GM18498 (cell line): Measurements from ENCODE around the gene C2CD3.
A peak's percentile ranks its signal among the peaks of the same experiment; 100 is the strongest.
"Not testable (repeated sequence)": the region's sequence is repeated elsewhere in the genome, so short reads cannot be mapped to it uniquely, and the experiment has no call there.

Source experiments
- ATAC-seq: cut with Tn5 transposase; IDR thresholded peaks from one replicate; pipeline ENCODE4 v1.9.1; 2021; ENCODE audit warnings: mild to moderate bottlenecking, moderate library complexity; ENCODE audit not compliant: unreplicated experiment

The C2CD3 gene

DNA sequence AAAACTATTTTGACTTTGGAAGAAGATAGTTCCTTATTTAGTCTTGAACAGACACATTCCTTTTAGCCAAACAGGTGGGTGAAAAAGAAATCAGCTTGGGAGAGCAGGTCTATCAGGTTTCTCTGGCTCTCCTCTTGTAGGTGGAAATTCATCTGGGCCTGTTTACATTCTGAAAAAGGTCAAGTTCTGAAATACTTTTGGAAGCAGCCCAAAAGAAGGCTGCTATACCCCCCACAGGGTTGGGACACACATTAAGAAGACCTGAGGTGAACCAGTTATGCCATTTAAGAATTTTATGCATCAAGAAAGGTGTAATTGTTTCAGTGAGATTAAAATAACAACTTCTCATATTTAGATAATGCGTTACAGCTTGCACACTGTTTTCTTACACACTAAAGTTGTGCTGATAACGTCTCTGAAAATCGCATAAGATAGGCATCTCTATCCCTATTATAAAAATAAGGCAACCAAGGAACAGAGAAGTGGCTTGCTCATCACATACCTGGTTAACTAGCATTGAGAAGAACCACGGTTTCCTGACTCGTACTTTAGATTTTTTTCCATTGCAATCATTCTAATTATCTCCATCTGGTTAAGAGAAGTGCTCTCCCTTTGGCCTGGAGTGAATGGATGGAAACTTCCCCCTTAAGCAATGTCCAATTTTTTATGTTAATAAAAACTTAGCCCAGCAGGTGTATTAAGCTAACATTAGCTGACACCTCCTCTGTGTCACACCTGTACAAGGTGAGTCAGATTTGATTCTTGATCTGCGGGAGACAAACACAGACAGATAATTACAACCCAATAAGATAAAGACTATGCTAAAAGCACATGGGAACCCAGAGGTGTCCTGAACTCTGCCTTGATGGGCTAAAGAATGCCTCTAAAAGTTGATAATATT lies 101.4 kb downstream of the C2CD3 start:
- ATAC-seq, result no peak

DNA sequence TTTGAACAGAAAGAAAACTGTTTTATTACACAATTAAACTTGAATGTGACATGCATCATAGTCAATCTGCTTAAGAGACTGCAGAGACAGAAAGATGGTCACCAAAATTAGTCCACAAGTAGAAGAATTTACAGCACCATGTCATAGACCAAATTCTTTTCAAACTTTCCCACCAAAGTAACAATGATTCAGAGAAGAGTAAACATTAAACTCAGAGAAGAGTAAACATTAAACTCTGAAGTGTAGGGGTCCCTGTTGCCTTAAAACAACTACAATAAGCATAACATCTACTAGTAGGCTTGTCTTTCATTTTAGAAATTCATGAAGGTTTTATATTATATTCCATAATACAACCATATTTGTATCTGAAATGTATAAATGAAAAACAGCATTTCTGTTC lies 104.1 kb downstream of the C2CD3 start:
- not testable (repeated sequence) for ATAC-seq

DNA sequence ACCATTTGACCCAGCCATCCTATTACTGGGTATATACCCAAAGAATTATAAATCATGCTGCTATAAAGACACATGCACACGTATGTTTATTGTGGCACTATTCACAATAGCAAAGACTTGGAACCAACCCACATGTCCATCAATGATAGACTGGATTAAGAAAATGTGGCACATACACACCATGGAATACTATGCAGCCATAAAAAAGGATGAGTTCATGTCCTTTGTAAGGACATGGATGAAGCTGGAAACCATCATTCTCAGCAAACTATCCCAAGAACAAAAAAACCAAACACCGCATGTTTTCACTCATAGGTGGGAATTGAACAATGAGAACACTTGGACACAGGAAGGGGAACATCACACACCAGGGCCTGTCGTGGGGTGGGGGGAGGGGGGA lies 105.3 kb downstream of the C2CD3 start:
- not testable (repeated sequence) for ATAC-seq

DNA sequence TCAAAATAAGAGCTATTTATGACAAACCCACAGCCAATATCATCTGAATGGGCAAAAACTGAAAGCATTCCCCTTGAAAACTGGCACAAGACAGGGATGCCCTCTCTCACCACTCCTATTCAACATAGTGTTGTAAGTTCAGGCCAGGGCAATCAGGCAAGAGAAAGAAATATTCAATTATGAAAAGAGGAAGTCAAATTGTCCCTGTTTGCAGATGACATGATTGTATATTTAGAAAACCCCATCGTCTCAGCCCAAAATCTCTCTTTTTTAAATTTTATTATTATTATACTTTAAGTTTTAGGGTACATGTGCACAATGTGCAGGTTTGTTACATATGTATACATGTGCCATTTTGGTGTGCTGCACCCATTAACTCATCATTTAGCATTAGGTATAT lies 107.2 kb downstream of the C2CD3 start:
- ATAC-seq, result not testable (repeated sequence)

DNA sequence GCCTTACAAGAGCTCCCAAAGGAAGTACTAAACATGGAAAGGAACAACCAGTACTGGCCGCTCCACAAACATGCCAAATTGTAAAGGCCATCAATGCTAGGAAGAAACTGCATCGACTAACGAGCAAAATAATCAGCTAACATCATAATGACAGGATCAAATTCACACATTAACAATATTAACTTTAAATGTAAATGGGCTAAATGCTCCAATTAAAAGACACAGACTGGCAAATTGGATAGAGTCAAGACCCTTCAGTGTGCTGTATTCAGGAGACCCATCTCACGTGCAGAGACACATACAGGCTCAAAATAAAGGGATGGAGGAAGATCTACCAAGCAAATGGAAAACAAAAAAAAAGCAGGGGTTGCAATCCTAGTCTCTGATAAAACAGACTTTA lies 109.2 kb downstream of the C2CD3 start:
- not testable (repeated sequence) for ATAC-seq

DNA sequence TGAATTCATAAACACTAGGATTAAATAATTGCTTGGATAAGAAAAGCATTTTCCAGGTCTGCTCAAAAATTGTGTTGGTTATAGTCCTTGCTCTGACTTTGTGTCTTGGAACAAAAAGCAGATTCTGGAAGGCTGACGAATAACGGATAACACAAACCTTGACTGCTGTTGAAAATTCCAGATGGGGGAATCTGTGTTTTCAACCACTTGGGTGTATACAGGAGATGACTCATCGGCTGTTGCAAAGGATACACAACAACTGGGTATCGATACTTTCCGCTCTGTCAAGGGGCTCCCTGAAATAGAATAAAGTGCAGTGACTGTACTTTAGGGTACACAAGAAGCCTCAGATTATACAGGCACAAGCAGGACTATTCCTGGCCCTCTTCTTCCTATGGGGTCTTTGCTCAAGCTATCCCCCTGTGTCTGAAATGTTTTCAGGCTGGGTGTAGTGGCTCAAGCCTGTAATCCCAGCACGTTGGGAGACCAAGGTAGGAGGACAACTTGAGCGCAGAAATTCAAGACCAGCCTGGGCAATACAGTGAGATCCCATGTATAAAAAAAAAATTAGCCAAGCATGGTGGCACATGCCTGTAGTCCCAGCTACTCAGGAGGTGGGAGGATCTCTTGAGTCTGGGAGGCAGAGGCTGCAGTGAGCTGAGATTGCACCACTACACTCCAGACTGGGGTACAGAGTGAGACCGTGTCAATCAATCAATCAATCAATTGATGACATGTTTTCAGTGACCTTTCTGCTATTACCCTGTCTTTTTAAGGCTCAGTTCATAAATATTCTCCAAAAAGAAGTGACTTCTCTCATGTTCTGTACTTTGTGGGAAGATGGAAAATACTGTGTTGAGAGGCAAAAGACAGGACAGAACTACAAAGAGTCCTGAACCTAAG lies 113.3 kb downstream of the C2CD3 start:
- no peak for ATAC-seq

DNA sequence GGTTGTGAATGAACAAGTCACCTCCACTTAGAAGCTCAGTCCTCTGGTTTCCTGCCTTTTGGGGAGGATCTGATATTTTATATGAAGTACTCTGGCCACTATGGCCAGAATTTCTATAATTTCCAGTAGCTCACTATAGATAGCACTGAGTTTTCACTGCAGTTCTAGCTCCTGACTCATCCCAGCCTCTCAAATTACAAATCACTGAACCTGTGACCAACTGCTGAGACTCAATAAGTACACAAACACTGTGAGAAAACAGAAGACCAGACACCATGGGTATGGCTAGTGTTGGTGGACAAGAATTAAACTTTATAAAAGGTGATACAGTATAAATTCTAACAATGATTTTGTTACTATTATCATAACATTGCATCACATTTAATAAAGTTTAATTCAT lies 114.9 kb downstream of the C2CD3 start:
- ATAC-seq, result no peak

DNA sequence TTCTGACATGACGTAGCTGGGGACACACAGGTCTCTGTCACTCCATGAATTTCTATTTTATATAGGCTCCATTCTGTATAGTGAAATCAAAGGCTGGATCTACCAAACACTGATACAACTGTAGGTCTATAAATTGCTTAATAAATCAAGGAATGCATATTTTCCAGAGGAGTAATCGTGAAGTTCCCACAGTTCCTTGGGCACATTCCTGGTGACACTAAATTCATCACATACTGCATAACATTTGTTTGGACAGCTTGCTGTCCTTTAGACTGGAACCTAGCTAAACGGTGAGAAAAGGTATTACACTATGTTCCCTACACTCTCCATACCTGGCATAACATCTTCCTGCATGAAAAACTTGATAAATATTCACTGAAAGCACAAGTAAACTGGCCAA lies 120.3 kb downstream of the C2CD3 start:
- ATAC-seq, result no peak

DNA sequence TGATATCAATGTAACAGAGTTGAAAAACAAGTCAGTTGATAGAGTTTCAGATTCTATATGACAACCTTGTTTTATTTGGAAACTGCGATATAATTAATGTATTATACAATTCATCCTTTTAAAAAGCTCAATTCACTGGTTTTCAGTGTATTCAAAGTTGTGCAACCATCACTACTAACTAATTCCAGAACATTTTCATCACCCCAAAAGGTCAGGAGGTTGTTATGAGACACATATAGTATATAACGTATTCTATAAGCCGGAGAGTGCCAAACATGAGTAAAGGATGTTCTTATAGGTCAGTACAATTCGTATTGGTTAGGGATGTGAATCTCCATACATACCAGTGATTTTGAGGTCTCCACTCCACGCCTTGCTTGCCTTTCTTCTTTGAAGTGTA lies 121.8 kb downstream of the C2CD3 start:
- no peak for ATAC-seq

DNA sequence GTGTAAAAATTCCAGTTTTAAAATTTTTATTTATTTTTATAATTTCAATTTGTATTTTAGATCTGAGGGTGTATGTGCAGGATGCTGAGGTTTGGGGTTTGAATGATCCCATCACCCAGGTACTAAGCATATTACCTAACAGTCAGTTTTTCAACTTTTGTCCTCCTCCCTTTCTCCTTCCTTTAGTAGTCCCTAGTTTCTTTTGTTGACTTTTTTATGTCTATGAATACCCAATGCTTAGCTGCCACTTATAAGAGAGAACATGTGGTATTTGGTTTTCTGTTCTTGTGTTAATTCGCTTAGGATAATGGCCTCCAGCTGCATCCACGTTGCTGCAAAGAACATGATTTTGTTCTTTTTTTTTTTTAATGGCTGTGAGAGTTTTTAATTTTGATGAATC lies 126.3 kb downstream of the C2CD3 start:
- no peak for ATAC-seq

DNA sequence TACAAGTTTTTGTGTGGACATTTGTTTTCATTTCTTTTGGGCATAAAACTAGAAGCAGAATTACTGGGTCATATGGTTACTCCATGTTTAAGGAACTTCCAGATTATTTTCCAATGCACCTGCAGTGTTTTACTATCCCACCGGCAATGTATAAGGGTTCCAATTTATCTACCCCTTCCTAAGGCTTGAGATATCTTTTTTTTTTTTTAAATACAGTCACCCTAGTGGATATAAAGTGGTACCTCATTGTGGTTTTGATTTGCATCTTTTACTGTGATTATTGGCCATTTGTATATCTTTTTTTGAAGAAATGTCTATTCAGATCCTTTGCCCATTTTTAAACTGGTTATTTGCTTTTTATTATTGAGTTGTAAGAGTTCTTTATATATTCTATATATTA lies 127.4 kb downstream of the C2CD3 start:
- no peak for ATAC-seq

DNA sequence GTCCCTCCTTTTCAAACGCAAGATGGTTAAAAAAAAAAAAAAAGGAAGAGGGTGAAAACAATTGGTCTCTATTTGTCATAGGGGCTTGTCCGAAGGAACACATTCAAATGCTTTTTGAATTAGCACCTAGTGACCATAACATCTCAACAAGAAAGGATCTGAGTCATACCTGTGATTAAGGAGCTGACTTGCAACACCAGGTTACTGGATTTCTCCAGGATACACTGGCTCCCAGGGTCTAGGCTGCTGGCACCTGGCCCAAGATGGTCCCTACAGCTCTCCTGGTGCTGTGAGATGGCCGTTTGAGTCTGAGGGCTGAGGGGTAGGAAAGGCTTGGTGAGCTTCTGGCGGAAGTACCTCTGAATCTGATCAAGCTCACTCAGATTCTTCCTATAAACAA lies 133.5 kb downstream of the C2CD3 start:
- ATAC-seq, result no peak

DNA sequence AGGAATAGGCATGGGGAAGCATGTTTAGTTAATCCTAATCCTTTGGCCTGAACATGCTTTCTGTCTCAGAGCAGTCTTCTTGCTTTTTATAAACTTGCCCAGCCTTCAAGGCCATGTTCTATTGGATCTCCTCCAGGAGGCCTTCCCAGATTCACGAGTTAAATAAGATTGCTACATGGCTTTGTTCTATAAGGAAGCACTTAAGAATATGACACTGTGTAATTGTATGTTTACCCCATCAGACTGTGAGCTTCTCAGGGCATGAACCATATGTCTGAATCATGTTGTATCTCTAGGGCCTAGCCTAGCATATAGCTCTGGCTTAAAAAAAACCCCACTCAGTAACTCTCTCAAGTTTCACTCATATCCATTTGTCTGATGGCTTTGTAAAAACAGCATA lies 135.5 kb downstream of the C2CD3 start:
- no peak for ATAC-seq

DNA sequence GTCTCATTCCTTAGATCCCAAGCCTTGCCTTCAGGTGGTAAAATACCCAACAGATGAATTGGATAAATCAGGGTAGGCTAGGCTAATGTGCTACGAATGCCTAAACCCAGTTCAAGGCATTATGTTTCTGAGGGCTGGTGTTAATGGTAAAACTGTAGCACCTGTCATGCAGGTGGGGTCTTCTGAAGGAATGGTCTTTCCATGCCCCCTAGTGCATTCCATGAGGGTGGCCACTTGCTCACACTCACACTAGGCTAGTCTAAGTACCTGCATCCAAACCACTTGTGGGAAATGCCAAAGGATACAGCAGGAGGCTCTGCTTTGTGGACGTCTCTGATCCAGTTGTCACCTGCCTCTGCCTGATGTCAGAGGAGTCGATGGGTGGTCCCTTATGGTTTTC lies 137.8 kb downstream of the C2CD3 start:
- no peak for ATAC-seq

DNA sequence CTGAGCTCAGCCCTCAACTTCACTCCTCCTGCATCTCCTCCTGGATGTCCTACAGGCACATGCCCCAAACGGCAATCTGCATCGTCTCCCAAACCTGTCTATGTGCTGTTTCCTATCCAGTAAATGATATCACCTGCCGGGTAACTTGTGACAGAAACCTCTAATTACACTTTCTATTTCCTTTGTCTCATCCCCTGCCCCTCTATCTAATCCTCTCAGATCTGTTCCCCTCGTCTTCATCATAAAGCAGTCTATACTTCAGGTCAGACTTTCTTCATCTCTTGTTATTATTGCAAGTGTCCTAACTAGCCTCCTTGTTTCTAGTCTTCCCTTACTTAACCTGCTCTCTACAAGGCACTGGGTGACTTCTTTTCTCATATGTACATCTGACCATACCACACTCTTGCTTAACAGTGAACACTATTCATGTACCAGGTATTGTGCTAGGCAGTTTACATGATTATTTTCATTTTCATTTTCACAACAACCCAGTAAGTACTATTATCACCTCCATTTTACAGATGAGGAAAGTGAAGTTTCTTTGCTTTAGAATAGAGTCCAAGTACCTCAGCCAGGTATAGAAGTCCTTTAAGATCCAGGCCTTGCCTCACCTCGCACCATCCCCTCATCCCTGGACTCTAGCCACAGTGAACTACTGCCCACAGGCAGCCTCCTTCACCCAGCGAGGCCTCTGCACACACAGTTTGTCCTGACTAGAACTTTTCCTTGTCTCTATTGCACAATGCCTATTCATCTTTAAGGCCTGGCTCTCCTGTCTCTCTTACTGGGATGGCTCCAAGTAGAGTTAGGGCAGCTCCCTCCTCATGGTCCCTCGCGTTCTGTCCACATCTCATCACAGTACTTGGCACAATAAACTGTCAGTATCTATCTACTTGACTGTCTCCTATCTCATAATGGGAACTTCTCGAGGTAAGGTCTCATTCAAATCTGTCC lies 139.8 kb downstream of the C2CD3 start:
- peak; percentile 61 for ATAC-seq

DNA sequence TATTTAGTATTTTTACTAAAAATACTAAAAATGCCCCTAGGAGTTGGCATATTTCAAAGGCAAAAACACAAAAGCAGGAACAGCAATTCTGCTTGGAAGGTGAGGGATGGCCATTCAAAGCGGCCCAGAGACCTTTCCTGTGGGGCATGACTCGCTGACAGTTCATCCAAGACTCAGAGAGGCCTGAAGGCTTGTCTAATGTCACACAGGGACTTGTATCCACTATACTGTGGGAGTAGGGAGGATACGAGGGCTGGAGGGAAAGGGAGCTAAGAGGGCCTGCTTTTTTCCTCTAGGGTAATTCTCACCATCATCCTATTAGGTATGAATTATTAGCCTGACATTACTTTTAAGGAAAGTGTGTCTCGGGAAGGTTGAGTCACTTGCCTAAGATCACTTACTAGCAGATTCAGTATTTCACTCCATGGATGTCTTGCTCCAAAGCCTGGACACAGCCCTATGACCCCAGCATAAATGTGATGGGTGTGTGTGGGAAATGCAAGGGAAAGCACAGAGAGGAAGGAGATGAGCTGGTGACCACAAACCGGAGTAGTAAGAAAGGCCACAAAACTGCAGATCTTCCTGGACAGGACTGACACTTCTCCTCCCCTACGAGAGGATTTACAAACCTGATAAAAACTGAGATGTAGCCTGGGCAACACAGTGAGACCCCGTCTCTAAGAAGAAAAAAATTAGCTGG lies 145.2 kb downstream of the C2CD3 start:
- ATAC-seq, result no peak

DNA sequence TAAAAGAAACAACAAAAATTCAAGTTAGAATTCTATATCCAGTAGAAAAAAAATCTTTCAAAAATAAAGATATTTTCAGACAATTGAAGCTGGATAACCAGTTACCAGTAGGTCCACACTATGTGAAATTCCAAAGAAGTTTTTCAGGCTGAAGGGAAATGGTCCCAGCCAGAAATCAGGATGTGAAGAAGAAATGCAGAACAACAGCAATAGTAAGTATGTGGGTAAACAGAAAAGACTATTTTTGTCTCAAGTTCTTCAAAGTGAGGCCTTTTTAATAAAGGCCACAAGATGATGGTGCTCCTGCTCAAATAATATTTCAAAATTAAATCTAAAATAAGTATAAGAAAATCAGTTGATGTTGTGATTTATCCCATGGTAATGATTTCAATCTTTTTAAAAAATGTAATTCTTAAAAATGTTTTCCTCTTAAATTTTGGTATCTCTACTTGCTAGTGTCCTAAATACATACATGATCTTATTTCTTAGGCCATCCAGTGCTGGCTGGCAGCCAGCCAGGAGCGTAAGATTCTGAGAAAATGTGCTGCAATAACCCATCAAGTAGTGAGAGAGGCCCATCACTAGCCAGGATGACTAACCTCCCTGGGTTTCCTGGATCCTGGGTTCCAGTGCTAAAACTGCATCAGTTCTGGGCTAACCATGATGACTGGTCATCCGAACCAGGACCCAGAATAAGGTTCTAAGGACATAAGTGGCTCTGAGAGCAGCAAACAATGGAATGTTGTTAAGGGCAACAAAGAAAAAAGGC lies 146.4 kb downstream of the C2CD3 start:
- ATAC-seq, result no peak

DNA sequence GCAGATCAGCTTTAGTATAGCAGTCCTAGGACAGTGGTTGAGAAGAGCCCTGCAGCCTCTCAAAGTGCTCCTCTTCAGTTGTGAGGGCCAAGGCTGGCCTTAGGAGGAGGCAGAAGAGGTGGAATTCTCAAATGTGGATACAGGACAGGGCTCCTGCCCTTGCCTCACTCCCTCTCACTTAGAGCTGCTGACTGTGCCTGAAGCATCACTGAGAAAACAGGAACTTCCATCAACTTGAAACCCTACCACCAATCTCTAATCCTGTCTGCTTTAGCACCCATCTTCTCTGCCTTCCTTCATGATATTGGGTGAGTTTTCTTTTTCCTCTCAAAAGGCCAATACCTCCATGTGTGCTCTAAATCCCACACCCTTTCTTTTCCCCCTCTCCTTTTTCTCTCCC lies 147.5 kb downstream of the C2CD3 start:
- no peak for ATAC-seq

DNA sequence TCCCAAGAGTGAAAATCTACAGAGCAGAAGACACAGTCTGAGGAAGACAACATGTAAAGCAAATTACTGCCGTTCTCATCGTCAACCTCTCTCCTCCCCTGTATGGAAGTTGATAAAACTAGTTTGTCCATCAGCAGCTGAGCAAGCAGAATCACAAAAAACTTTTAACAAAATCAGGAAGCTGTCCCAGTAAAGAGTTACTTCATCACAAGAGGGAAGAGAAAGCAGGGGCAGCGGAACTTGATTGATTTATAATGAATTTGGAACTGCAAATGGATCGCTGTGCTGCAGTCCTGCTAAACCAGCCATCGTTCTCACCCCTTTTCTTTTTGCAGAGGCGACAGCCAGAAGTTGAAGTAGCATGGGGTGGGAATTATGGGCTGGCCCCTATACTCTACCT lies 148.3 kb downstream of the C2CD3 start:
- ATAC-seq, result no peak
